CD4-positive, alpha-beta T cell treated with Interleukin-17A for 4 hours (primary cell): ENCODE results near the gene PNPLA6.
"Not testable (repeated sequence)": the region's sequence is repeated elsewhere in the genome, so short reads cannot be mapped to it uniquely, and the experiment has no call there.

Experiments
- DNase-seq: peaks from one replicate; pipeline ENCODE4 v3.0.0-alpha.2; 2020; ENCODE audit warnings: mixed read lengths

PNPLA6 gene

DNA sequence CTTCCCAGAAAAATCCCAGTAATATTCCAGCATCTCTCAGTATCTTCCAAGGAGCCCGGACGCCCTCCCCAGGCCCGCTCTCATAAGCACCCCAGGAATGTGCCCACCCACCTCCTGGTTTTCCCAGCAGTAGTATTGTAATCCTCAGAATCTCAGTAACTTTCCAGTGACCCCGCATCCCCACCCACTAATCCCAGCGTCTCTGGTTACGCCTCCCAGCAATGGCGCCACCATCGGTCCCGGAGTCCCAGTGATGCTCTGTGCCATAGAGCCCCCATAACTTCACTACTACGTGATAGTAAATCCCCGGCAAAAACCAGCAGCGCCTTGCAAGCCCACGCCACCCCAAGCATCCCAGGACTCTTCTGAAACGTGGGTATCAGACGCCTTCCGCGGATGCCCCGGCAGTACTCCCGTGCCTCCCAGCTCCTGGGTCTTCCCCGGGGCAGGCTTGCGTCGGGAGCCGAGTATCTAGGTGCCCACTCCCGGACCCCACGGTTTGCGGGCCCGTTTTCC, 928 bp upstream of the PNPLA6 start:
- DNase-seq: peak; percentile 48

DNA sequence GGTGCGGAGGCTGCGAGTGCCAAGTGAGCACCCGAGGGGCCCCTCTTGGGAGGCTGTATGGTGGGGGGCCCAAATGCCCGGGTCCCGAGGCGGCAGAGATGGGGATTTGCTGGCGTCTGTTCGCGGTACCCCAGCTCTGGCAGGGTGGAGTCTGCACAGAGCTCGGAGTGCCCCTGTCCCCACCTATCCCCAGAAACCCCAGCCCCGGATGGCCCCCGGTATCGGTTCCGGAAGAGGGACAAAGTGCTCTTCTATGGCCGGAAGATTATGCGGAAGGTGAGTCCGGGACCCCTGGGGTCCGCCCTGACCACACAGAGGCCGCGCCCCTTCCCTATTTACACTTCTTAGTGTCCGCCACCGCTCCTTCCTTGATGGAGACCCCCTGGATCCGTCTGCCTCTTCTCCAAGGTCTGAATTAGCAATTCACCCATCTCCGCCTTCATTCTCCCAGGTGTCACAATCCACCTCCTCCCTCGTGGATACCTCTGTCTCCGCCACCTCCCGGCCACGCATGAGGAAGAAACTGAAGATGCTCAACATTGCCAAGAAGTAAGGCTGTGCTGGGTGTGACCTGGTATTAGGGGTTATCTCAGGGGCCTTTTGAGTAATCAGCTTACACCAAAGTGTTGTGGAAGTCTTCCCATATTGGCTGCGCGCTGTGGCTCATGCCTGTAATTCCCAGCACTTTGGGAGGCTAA, 630 bp downstream of the PNPLA6 start:
- no peak for DNase-seq

- not testable (repeated sequence) for DNase-seq
Measured at GRCh38 chr19:7538990-7539389, 3.5 kb downstream of the PNPLA6 start.

DNA sequence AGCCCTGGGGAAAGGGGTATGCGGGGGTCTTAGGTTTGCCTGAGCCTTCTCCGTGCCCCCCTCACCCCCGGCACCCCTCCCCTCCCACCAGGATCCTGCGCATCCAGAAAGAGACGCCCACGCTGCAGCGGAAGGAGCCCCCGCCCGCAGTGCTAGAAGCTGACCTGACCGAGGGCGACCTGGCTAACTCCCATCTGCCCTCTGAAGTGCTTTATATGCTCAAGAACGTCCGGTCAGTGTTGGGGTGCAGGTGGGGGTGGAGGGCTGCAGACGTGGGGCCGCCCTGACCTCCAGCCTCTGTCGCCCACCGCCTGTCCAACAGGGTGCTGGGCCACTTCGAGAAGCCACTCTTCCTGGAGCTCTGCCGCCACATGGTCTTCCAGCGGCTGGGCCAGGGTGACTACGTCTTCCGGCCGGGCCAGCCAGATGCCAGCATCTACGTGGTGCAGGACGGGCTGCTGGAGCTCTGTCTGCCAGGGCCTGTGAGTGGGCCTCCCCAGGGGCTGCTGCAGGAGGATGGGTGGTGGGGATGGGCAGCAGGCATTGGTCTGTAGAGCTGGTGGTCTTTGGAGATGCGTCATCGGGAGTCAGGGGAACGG, 4.4 kb downstream of the PNPLA6 start:
- no peak for DNase-seq

GRCh38 chr19:7540761-7541474, 5.4 kb downstream of the PNPLA6 start:
- peak; percentile 10 for DNase-seq

- no peak for DNase-seq
Measured at GRCh38 chr19:7541475-7541824, 5.9 kb downstream of the PNPLA6 start.

DNA sequence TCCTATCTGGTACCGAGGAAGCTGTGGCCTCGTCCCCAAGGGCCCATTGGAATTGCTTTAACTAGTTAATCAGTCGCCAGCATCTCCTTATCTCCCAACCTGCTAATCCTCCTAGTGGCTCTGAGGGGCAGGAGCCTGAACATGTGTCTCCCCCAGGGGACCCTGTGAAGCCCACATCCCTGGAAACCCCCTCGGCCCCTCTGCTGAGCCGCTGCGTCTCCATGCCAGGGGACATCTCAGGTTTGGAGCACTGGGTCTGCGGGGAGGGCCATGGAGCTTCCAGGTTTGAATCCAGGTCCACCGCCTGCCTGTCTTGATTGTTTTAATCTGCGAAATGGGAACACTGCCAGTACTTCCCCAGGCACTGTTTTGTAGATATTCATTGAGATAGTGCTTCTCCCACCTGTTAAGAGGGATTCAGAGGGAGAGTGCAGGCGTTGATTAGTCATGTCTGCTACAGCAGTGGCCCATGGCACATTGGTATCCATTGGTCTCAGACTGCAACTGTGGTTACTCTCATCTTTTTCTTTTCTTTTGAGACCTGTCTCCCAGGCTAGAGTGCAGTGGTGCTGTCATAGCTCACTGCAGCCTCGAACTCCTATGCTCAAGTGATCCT, 6.4 kb downstream of the PNPLA6 start:
- DNase-seq: no peak

DNA sequence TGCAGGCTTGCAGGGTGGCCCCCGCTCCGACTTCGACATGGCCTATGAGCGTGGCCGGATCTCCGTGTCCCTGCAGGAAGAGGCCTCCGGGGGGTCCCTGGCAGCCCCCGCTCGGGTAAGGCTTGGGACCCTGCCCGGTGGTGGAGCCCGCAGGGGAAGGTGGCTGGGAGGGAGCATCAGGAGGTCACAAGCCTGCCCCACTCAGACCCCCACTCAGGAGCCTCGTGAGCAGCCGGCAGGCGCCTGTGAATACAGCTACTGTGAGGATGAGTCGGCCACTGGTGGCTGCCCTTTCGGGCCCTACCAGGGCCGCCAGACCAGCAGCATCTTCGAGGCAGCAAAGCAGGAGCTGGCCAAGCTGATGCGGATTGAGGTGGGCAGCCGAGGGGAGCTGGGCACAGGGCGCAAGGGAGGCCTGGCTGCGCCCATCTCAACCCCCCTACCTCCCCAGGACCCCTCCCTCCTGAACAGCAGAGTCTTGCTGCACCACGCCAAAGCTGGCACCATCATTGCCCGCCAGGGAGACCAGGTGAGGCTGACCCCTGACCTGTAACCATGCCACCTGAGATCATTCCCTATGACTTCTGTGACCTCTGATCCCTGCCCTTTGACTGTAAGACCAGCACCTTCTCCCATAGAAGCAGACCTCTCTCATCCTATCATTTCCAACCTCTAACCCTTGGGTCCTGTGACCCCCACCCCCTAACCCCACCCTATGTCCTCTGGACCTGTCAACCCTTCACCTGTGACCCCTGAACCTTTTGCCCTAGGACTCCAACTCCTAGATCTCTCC, 7.2 kb downstream of the PNPLA6 start:
- no peak for DNase-seq

DNA sequence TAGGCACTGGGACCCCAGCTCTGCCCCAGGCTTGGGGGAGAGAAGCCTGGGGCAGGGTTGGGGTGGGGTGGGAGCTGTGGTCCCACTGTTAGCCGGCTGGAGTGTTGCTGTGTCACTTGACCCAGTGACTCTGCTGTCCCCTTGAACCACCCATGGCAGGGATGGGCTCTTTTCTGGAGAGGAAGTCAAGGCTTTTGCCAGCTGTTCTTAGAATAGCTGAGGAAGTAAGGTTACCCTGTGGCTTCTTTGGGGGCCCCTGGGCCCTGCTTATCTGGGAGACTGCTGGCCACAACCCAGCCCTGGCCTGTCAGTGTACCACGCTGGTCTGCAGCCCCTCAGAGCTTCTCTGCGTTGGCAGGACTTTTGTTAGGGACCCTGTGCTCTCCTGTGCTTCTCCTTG, 9.1 kb downstream of the PNPLA6 start:
- no peak for DNase-seq

DNA sequence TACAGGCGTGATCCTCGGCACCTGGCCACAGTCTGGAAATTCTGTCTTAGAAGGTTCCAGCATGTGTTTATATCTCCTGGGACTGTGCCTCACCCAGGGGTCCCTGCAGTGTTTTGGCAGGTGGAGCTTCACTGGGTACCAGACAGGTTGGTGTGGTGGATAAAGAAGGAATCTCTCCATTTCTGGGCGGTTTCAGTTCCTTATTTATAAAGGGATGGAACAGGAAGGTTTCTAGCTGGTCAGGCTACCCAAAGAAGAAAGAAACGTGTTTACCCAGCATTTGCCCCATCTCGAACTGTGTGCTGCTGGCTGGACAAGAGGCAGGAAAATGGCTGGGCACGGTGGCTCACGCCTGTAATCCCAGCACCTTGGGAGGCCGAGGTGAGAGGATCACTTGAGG, 9.8 kb downstream of the PNPLA6 start:
- no peak for DNase-seq

GRCh38 chr19:7545904-7546303, 10.4 kb downstream of the PNPLA6 start:
- DNase-seq: no peak

GRCh38 chr19:7547159-7547558, 11.6 kb downstream of the PNPLA6 start:
- no peak for DNase-seq

- DNase-seq: no peak
Measured at GRCh38 chr19:7549429-7550148, 14.1 kb downstream of the PNPLA6 start.

- DNase-seq: no peak
Measured at GRCh38 chr19:7550169-7550770, 14.8 kb downstream of the PNPLA6 start.

DNA sequence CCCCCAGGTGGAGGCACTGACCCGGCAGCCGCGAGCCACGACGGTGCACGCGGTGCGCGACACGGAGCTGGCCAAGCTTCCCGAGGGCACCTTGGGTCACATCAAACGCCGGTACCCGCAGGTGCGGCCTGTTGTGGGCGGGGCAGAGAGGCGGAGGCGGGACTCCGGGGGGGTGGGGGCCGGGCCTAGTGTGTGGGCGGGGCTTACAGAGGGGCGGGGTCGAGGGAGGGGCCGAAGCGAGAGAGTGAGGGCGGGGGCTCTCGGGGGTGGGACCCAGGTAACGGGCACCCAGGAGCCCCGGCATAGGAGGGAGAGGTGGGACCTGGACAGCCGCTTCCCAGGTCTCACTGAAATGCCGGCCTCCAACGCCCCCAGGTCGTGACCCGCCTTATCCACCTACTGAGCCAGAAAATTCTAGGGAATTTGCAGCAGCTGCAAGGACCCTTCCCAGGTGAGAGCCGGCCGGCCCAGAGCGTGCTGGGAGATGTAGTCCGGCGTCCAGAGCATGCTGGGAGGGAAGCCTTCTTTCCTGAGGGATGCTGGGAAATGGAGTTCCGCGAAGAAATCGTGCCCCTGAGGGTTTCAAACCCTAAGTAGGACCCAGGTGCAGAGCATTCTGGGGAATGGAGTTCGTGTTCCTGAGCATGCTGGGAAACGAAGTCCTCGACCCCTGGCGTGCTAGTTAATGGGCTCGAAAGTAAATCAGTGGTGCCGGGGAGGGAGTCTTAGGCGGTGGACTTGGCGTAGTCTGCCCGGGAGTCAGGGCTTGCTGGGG, 15.7 kb downstream of the PNPLA6 start:
- DNase-seq: peak; percentile 64

GRCh38 chr19:7552781-7553180, 17.3 kb downstream of the PNPLA6 start:
- DNase-seq: no peak

DNA sequence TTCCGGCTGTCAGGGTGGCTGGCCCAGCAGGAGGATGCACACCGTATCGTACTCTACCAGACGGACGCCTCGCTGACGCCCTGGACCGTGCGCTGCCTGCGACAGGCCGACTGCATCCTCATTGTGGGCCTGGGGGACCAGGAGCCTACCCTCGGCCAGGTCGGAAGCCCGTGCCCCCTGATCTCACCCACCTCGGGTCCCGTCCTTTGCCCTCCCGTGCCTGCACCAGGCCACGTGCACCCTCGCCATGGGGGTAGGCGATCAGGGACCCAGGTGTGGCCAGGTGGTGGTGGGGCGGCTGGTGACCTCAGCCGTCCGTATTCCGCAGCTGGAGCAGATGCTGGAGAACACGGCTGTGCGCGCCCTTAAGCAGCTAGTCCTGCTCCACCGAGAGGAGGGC, 19.0 kb downstream of the PNPLA6 start:
- no peak for DNase-seq

DNA sequence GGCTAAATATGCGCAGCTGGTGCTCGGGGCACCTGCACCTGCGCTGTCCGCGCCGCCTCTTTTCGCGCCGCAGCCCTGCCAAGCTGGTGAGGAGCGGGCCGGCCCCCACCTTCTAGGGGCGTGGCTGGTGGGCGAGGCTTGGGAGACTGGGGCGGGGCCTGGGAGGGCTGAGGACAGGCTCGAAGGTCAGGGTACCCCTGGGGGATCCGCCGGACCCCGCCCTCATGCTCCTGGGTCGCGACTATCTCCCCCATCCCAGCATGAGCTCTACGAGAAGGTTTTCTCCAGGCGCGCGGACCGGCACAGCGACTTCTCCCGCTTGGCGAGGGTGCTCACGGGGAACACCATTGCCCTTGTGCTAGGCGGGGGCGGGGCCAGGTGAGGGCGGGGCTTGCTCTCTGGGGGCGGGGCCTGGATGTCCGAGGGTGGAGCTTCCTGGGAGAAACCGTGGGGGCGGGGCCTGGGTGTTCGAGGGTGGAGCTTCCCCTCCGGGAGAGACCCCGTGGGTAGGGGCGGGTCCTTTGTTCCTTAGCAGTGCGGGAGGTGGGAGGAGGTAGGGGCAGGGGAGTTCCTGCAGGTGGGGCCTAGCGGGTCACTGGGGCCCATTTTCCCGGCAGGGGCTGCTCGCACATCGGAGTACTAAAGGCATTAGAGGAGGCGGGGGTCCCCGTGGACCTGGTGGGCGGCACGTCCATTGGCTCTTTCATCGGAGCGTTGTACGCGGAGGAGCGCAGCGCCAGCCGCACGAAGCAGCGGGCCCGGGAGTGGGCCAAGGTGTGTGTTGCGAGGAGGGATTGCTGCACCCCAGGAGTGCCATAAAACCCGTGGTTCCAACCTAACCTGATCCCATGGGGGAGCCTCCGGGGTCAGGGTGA, 19.7 kb downstream of the PNPLA6 start:
- no peak for DNase-seq

DNA sequence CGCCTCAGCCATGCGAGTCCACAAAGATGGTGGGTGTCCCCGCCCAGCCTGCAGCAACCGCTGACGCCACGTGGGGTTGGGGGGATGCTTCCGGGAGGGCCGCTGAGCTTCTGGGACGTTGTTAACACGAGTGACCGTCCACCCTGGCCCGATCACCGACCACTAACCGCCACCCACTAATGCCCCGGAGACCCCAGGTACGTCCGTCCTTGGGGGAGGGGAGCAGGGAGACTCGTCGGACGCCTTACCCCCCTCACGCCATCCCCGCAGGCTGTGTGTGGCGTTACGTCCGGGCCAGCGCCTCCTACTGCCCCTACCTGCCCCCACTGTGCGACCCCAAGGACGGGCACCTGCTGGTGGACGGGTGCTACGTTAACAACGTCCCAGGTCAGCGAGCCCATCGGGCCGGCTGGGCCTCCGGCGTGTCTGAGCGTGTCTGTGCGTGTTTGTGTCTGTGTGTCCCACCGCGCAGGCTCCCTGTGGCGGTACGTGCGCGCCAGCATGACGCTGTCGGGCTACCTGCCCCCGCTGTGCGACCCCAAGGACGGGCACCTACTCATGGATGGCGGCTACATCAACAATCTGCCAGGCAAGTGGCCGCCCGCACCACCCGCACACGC, 21.3 kb downstream of the PNPLA6 start:
- no peak for DNase-seq
